GM06990 (cell line): ENCODE data around the gene PLXNA4.

Source experiments
- DNase-seq: peaks from one replicate; pipeline ENCODE4 v3.0.0-alpha.2; 2011; ENCODE audit not compliant: insufficient read length; ENCODE audit errors: extremely low read depth
- H3K27me3 ChIP-seq: replicated peaks from 2 replicates; pipeline ENCODE4 v1.6.0; 2011; ENCODE audit warnings: low read length; ENCODE audit not compliant: control insufficient read depth, insufficient read depth
- H3K36me3 ChIP-seq: 2 replicates; pipeline ENCODE4 v1.5.1; 2011; ENCODE audit warnings: low read length; ENCODE audit not compliant: control insufficient read depth, insufficient read depth
- H3K4me3 ChIP-seq: replicated peaks from 2 replicates; pipeline ENCODE4 v1.5.1; 2011; ENCODE audit warnings: low read depth, mild to moderate bottlenecking, control low read depth, low read length
- TF ChIP-seq, protein P1 (sequence below): IDR thresholded peaks from 2 replicates; pipeline ENCODE4 v1.5.1; 2011; ENCODE audit warnings: low read length, control low read depth, mild to moderate bottlenecking, inconsistent platforms; ENCODE audit not compliant: insufficient read depth, poor library complexity, severe bottlenecking

Gene PLXNA4

DNA sequence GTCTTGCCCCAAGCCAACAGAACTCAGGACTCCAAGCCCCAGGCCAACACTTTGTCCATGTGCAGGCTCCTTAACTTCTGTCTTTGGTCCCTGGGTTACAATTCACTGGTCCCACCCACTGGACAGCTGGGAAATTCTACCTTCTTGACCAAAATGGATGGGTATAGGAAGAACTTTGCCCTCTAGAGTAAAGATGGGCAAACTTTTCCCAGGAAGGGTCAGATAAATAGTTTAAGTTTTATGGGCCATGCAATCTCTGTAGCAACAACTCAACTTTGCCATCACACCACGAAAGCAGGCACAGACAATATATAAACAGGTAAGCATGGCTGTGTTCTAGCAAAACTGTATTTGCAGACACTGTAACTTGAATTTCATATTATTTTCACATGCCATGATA lies 147.1 kb downstream of the PLXNA4 start:
- TF ChIP-seq, protein P1, sequence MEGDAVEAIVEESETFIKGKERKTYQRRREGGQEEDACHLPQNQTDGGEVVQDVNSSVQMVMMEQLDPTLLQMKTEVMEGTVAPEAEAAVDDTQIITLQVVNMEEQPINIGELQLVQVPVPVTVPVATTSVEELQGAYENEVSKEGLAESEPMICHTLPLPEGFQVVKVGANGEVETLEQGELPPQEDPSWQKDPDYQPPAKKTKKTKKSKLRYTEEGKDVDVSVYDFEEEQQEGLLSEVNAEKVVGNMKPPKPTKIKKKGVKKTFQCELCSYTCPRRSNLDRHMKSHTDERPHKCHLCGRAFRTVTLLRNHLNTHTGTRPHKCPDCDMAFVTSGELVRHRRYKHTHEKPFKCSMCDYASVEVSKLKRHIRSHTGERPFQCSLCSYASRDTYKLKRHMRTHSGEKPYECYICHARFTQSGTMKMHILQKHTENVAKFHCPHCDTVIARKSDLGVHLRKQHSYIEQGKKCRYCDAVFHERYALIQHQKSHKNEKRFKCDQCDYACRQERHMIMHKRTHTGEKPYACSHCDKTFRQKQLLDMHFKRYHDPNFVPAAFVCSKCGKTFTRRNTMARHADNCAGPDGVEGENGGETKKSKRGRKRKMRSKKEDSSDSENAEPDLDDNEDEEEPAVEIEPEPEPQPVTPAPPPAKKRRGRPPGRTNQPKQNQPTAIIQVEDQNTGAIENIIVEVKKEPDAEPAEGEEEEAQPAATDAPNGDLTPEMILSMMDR, result no peak
- H3K36me3 ChIP-seq, result no peaks in the 10 kb centered on the region
- DNase-seq, result no peak
- H3K4me3 ChIP-seq, result no peak overlapping the region
- no peaks in the 10 kb centered on the region; the same call in 1 of the 2 replicates for H3K27me3 ChIP-seq

DNA sequence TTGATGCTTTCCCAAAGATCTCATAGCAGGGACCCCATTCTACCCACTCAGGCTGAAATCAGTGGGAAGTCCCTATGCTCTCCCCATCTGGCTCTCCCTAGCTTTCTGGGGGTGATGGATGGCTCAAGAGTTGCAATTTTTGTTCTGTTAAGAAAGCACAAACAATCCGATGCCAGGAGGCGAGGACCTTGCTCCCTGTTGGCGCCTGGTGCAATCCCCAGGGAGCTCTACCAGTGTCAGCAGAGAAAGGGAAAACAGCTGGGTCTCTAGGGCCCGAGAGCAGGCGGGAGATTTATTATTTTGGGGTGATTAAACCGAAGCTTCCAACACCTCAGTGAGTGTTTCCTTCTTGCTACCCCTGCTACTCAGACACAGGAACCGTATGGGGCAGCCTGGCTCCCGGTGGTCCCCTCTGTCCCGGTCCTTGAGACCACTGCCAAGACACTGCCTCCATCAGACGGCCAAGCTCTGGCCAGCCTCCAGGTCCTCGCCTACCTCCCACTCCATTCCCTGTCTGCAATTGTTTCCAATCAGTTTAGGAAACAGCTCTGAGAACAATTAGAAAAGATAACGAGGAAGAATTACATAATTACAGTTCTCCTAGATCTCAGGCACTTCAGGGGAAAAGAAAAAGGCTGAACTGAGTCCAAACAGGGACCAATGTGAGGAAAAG lies 147.9 kb downstream of the PLXNA4 start:
- H3K36me3 ChIP-seq, result no peaks in the 10 kb centered on the region
- no peak overlapping the region for H3K4me3 ChIP-seq
- H3K27me3 ChIP-seq, result no peaks in the 10 kb centered on the region
- no peak for DNase-seq
- TF ChIP-seq, protein P1, result no peak

- Histone ChIP-seq H3K4me3 (no peak overlapping the region), H3K36me3 (no peaks in the 10 kb centered on the region), H3K27me3 (no peaks in the 10 kb centered on the region)
- TF ChIP-seq, protein P1, result no peak
- no peak for DNase-seq
These were observed 150.3 kb downstream of the PLXNA4 start for GRCh38 chr7:132425942-132426341.

DNA sequence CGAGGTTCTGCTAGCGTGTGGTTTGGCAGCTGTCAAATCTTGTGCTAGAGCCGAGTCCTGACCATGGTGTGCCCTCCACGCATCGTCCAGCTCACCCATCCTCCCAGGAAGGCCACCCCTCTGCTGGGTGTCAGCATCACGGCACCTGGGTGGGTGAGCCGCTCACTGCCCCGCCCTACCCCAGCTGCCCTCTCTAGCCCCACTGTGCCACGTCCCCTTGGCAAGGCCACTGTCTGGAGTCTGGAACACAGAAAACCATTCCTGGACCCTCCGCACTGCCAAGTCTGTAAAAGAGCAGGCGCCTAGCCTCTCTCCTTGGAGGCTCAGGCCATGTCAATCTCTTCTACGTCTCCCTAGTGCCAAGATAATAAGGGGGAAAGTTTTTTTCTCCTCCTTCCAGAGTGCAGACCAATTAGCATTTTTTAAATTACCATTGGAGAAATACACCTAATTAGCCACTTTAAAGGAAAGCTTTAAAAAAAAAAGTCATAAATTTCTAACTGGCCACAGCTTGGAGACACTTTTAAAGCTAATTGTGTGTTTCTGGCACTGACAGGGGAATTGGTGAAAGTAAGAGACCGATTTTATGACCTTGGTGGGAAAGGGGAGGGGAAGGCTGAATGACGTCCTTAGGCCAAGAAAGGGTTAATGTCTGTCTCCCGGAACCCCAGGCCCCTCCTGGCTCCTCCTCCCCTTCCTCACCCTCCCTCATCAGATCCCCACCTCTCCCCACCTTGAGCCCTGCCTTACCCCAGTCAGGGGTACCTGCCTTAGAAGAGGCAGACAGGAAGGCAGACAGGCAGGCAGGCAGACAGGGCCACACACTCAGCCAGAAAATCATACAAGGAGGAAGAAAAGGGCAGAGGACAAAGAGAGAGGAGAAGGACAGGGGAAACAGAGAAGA lies 151.2 kb downstream of the PLXNA4 start:
- Histone ChIP-seq H3K27me3 (no peaks in the 10 kb centered on the region), H3K4me3 (no peak overlapping the region), H3K36me3 (no peaks in the 10 kb centered on the region)
- TF ChIP-seq, protein P1, result no peak
- DNase-seq, result no peak

DNA sequence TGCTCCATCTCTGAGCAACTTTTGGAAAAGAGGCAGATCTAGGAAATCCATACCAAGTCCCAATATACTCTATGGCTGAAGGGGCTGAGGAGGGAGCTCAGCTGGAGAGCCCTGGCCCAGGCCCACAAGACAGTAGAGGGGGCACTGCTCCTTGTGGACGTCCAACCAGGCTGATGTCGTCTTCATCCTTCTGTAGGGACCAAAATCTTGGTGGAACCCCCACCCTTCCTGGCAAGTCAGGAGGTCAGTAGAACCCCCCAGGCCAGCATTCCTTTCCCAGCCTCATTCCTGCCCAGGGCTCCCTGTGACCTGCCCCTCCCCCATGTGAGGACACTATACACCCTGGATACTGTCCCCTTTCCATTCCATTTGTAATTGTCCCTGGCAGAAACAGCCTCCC lies 152.0 kb downstream of the PLXNA4 start:
- TF ChIP-seq, protein P1, result no peak
- Histone ChIP-seq H3K27me3 (no peaks in the 10 kb centered on the region), H3K36me3 (no peaks in the 10 kb centered on the region), H3K4me3 (no peak overlapping the region)
- no peak for DNase-seq
